Stimulated activated CD8-positive, alpha-beta memory T cell treated with anti-CD3 and anti-CD28 coated beads, Interleukin-15, amount 100 ng/mL, for 1 hour (primary cell): ENCODE measurements around the gene CIRBP.
"Not testable (repeated sequence)": the region's sequence is repeated elsewhere in the genome, so short reads cannot be mapped to it uniquely, and the experiment has no call there.

Source experiments
- DNase-seq: peaks from one replicate; pipeline ENCODE4 v3.0.0-alpha.2; 2020; ENCODE audit warnings: low read depth

The CIRBP gene

GRCh38 chr19:1293782-1294604 is 24.9 kb downstream of the CIRBP start:
- no peak for DNase-seq

GRCh38 chr19:1294688-1295087 is 25.6 kb downstream of the CIRBP start:
- DNase-seq, result no peak

- DNase-seq, result no peak
Observed at GRCh38 chr19:1295169-1296012, 26.3 kb downstream of the CIRBP start.

GRCh38 chr19:1296078-1296477 is 26.9 kb downstream of the CIRBP start:
- DNase-seq, result no peak

GRCh38 chr19:1296575-1297271 is 27.6 kb downstream of the CIRBP start:
- no peak for DNase-seq

- no peak for DNase-seq
Observed at GRCh38 chr19:1298235-1298634, 29.1 kb downstream of the CIRBP start.

GRCh38 chr19:1299801-1300200 is 30.7 kb downstream of the CIRBP start:
- no peak for DNase-seq

GRCh38 chr19:1300744-1301490 is 31.8 kb downstream of the CIRBP start:
- no peak for DNase-seq

- DNase-seq, result no peak
Observed at GRCh38 chr19:1302533-1303239, 33.6 kb downstream of the CIRBP start.

GRCh38 chr19:1304197-1304924 is 35.2 kb downstream of the CIRBP start:
- DNase-seq, result no peak

- DNase-seq, result not testable (repeated sequence)
Observed at GRCh38 chr19:1305354-1305753, 36.2 kb downstream of the CIRBP start.

GRCh38 chr19:1307320-1307719 is 38.2 kb downstream of the CIRBP start:
- DNase-seq, result no peak

GRCh38 chr19:1307755-1308303 is 38.7 kb downstream of the CIRBP start:
- DNase-seq, result no peak

GRCh38 chr19:1308718-1309117 is 39.6 kb downstream of the CIRBP start:
- DNase-seq, result no peak

GRCh38 chr19:1309977-1310852 is 41.1 kb downstream of the CIRBP start:
- no peak for DNase-seq

GRCh38 chr19:1310853-1311180 is 41.7 kb downstream of the CIRBP start:
- DNase-seq, result no peak

- no peak for DNase-seq
Observed at GRCh38 chr19:1311543-1312091, 42.5 kb downstream of the CIRBP start.

- no peak for DNase-seq
Observed at GRCh38 chr19:1312767-1313694, 43.9 kb downstream of the CIRBP start.
